Activated CD8-positive, alpha-beta memory T cell treated with anti-CD3 and anti-CD28 coated beads for 24 hours (primary cell): ENCODE data around the gene LRFN2.

Experiments
- DNase-seq: peaks from one replicate; pipeline ENCODE4 v3.0.0-alpha.2; 2020

LRFN2 gene

DNA sequence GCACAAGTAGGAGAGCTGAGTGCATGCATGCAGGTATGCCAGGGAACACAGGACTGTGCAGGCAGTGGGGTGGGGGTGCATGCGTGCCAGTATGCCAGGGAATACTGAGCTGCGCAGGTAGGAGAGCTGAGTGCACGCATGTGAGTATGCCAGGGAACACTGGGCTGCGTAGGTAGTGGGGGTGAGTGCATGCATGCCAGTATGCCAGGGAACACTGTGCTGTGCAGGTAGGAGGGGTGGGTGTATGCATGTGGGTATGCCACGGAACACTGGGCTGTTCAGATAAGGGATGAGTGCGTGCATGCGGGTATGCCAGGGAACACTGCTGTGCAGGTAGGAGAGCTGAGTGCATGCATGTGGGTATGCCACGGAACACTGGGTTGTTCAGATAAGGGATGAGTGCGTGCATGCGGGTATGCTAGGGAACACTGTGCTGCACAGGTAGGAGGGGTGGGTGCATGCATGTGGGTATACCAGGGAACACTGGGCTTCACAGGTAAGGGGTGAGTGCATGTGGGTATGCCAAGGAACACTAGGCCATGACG, 77.4 kb downstream of the LRFN2 start:
- DNase-seq = no peak

DNA sequence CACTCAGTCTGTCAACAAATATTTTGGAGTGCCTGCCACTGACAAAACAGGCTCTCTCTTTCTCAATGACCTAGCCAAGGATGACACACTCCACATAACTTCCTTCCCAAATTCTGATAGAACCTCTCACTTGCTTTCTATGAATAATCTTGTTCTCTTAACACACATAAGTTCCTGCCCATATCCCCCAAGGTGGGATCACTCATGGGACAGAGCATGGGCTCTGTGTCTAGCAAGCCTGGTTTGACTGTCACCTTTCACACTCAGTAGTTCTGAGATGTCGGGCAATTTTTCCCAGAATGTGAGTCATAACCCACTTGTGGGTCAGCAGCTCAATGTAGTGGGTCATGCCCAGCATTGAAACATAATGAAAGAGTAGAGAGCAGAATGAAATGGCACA, 78.1 kb downstream of the LRFN2 start:
- DNase-seq = no peak

DNA sequence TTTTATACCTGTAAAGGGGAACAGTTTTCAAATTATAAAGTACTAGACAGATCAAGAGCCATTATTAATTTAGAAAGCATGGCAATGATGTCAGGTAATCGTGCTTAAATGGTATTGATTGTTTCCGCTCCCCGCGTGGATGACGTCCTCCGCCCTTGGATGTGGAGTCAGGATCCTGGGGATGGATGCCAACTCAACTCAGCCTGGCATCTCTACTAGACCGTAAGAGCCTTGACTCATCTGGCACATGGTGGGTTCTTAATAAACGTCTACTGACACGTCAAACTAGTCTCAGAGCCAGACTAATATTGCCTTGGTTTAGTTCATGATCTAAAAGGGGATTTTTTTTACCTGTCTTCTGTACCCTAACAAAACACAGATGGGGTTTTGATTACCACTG, 80.2 kb downstream of the LRFN2 start:
- DNase-seq = no peak

DNA sequence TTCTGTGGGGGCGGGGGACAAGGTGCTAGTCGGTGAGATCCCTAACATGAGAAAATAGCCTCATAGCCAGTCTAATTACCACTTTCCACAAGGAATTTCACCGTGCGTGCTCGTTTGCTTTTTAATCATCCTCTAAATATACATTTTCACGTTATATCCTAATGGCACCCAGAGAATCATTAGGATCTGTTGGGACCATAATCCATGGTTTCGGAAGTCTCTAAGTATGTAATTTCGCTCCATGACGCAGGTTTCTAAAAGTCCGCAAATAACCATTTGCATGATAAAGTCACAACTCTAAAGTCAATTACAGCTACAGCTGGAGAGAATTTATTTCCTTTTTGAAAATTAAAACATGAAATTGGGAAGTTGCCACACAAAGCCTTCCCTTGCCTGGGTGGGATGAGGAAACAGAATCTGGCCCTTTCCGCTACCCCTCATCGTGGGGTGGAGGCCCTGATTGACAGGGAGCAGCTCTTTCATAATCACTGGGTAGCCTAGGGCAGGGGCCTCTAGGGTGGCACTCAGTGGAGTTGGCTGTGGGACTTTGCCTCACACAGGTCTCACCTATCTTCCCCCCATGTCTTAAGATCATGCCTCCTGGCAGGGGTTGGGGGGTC, 81.9 kb downstream of the LRFN2 start:
- no peak for DNase-seq

DNA sequence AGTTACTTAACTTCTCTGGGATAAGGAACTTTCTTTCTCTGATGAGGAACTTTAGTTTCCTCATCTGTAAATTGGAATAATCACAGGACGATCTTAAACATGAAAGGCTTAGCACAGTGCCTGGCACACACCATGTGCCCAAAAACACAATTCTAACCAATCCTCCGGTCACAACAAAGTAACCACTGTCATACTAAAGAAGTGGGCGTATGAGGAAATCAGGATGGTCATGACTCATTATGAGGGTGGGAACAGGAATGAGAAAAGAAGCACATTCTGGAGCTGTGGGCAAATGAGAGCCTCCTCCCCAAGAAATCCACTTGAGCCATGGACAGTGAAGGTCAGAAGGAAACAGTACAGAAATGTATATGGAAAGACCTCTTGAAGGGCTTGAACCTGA, 82.9 kb downstream of the LRFN2 start:
- DNase-seq = no peak

DNA sequence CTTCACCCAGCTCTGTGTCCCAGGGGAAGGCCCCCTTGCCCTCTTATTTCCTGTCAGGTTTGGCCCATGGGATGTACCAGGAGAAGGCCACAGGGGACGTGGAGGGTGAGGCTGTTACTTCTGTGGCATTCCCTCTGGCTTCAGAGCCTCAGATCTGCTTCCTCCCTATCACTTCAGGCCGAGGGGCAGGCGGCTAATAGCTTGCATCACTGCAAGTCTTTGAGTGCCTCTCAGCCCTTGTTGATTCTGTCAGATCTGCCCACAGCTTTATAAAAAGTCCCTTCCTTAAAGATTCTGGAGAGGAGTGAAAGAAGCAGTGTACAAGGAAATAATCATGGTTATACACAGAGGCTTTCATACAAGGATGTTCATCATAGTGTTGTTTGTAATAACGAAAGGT, 86.9 kb downstream of the LRFN2 start:
- no peak for DNase-seq

DNA sequence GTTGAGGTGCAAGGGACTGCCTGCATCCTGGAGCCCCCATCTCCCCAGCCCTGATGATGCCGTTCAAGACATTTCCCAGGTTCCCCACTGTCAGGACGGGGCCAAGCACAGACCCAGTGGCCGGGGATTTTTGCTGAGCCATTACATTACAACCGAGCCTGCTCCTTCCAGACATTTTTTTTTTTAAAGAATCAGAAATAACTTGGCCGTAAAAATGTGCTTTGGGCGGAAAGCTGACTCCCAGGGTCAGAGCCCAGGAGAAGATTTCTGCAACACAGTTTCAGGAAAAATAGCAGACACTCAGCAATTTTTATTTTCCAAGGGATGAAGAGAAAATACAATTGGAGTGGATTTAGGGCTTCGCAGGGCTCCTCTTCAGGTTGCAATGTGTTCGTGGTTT, 87.9 kb downstream of the LRFN2 start:
- DNase-seq = no peak

DNA sequence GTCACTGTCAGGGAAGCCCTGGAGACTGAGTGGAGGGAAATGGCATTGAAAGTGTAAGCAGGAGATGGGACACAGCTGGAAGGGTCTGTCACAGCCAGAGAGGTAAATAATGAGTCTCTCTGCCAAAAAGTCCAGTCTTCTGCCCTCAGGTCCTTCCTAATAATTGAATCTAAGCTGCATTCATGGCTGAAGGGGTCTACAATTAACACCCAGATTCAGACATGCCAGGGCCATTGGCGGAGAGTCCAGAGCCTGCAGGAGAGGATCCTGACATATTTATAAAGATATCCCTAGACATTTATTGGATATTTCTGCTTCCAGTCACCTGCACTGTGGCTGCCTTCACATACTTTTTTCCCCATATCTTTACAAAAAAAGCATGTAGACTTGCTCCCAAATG, 89.0 kb downstream of the LRFN2 start:
- DNase-seq = no peak

DNA sequence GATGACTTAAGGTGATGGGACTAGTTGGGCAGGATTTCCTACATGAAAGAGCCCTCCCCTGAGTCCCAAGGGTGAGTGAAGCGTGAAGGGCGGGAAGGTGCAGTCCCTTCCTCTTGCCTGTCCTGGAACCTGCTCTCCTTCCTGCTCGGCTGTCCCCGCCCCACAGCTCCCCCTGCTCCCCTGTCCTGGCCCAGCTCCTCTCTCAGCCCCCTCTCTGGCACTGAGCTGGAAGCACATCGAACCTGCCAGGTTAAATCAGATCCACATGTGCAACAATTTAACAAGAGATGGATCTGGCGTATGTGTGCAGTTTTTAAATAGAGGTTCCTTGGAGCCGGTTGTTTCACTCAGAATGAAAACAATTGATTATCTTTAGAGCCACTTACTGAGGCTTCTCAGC, 95.0 kb downstream of the LRFN2 start:
- no peak for DNase-seq

DNA sequence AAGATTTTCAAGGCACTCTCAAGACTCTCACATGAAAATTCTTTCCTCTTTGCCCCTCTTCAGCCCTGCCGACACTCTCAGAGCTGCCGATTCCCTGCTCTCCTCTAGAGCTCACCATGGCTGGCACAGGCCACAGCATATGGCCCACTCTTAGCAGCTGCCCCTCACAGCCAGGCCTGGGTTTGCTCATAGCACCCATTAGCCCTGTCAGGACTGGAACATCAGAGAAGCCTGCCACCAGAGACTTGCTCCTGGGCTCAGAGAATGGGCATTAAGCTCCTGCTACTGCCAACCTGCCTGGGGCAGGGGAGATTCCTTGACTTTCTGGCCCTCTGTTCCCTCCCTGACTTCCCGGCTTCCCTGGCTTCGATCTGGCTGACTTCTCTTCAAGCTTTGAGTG, 96.7 kb downstream of the LRFN2 start:
- no peak for DNase-seq

DNA sequence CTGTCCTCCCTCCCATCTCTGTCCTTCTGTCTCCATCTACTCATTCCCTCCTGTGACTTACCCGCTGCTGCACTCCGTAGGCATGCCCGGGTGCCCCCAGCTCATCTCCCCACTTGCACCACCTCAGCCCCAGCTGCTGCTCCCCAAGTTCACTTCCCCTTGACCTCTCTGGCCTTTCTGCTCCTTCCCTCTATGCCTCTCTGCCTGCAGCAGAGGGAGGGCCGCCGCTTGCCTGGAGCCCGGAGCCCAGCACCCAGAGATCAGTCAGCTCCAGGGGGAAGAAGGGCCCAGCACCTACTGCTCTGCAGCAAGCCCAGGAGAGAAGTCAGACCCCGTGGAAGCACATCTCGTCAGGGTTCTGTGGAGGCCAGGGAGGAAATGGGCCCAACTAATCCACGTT, 97.4 kb downstream of the LRFN2 start:
- no peak for DNase-seq

DNA sequence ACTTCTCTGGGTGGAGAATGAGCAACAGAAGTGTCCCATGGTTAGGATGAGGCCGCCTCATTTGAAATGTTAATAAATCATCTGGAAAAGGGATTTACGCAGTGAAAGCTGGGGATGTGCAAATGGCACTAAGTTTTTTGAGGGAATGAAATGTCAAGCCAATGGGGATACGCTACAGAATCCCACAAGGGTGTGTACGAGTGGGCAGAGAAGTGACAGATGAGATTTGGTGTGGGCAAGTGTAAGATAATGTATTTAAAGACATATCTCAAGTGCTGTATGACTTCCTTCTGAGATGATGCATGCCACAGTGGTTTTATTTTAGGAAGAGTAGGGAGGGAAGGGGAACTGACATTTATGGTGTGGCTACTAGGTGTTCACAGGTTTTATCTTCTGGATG, 100.6 kb downstream of the LRFN2 start:
- DNase-seq = no peak

DNA sequence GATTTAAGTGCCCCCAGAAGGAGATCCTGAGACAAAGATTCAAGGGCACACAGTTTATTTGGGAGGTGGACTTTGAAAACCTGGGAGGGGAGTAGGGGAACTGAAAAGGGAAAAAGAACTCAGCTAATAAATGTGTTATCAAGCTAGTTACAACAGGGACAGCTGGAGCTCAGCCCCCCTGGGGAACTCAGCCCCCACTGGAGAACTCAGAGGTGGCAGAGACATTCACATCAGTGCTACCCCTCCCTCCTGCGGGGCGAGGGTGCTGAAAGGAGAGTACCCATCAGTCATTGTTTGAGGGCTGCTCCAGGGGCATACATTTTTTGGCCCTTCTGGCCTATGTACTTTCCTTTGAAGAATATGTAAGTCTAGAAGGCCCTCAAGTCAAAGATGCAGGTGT, 101.4 kb downstream of the LRFN2 start:
- DNase-seq = no peak

DNA sequence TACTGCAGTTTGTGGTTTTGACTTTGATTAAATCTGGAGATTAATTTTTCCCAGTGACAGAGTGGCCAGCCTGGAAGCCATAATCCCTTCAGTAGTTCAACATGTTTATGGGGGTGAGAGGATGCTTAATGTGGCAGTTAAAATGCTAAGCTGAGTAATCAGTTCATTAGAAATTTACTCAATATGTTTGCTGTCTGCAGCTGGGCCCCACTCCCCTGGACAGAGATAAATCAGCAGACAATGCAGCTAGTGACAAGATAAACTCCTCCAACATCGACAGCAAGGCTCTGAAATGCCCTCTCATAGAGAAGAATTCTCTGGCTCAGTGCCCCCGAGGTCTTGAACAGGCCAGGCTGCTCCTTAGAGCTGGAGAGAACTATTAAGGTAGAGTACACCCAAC, 101.9 kb downstream of the LRFN2 start:
- DNase-seq = no peak

DNA sequence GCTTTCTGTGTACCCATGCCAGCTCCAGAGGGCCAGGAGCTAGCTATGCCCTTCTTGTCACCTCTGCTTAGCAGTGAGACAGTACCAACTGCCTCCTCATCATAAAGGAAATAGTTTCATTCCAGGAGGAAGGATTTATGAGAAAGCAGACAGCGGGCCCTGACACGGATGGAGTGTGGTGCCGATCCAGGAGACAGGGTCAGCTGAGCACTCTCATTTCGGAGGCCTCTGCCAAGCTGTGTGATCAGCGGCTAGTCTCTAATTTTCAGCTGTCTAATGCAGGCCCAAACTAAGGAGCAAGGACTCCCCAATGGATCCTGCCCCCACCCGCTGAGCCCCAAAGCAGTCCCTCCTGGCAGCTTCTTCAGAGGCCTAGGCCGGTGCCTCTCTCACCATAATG, 103.1 kb downstream of the LRFN2 start:
- DNase-seq = no peak

DNA sequence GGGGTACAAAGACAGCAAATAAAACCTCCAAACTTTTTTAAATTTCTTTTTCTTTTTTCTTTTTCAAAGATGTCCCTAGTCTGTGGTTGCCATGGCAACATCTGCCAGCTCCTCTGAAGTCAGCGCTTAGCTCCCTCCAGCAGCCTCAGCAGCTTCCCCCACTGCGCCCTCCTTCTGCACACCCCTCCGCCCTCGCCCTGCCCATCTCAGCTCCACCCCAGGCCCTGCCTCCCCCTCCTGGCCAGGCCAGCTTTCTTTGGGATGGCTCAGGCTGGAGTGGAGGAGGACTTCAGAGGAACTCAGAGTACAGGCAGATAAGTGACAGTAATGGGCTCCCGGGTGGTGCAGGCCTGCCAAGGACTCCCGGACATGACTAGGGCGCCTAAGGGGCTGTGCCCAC, 104.6 kb downstream of the LRFN2 start:
- no peak for DNase-seq

DNA sequence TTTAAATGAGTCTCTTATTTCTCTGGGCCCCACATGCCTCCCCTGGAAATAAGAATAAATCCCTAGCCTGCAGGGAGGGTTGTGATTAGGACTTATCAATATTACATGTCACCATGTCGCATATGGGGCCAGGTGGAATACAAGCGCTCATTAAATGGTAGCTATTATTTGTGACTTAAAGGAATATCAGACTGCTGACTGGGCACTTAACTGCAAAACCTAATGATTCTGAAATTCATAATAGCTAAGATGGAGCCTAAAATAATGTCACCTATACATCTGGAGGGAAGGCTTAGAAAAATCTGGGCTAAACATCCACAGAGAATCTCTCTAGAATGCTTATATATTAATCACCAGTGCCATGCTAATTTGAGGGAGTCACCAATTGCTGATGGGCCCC, 106.5 kb downstream of the LRFN2 start:
- DNase-seq = no peak

DNA sequence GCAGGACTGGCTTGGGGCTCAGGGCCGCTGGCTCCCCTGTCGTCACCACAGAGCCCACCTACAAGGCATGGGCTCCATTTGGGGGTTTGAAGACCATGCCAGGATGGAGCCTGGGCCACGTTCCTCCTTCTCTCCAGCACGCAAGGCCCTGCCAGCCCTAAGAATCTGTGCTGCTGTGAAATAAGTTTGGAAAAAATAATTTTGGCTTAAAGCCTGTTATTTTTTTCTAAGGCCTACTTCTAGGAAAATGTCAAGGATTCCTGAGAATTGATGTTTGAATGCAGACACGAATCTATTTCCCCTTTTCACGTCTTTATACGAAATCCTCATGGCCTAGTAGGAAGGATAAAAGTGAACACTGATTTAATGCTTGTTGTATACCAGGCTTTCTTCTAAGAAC, 107.5 kb downstream of the LRFN2 start:
- DNase-seq = no peak

DNA sequence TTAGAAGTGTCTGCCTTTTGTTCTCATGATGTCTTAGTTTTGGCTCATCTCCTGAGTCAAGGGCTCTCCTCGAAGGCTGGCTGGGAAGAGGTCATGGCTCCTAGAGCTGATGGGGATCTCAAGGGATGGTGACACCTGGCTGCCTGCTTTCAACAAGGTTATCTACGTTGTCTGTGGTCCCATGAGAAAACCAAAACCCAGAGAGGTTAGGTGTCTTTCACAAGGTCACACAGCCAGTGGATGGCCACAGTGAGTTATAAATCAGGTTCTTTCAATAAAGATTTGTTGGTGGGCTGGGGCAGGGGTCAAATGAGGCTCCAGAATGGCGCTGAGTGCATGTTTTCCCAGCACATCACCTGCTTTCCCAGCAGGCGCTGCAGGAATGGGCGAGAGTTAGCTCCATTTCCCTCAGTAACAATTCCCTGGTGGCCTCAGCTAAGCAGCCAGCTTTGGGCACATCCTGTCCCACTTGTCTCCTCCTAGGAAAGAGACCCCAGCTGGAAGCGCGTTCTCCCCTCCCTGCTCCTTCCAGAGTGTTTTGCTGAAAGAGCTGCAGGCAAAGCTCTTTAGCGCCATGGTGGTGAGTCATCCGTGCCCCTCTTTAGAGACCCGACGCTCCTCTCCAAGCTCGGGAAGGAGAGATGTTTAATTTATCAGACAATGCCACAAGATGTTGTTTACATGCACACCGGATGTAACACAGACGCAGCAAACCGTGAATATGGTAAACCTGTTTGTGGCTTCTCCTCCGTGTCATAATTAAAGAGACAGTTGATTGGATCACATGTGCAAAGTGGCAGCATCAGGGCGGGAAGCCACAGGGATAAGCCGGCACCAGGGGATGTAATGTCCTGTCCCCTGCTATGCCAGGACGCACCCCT, 109.7 kb downstream of the LRFN2 start:
- DNase-seq = no peak

DNA sequence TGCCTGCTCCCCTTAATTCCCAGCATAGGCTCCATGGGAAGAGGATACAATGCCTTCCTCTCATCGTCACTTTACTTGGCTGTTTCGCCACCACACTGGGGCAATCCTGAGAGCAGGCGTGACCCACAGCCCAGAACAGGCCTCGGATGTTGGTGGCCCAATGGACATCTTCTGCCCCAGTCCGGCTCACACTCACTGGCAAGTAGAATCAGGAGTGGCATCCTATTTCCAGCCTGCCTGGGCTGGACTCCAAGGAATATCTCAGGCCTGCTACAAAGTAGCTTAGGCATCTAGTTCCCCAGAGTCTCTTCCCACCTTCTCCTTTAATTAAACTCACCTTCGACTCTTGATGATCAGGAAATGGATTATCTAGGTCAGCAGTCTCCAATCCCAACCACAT, 110.5 kb downstream of the LRFN2 start:
- DNase-seq = no peak

DNA sequence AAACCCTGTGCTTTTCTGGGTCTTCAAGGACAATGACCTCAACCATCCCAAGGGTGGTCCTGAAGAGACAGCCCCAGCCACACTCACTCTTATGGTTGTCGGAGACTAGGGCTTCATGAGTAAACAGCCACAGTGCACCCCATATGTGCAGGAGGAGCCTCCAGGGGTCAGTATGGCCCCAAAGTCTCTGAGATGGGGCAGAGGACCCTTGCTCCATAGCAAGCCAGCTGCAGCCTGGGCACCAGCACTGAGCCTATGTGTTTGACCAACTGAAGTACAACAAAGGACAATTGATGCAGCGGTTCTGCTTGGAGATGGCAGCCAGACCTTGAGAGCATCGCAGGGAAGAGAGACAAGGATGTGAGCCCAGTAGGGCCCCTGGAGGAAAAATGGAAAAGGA, 112.2 kb downstream of the LRFN2 start:
- DNase-seq = no peak

DNA sequence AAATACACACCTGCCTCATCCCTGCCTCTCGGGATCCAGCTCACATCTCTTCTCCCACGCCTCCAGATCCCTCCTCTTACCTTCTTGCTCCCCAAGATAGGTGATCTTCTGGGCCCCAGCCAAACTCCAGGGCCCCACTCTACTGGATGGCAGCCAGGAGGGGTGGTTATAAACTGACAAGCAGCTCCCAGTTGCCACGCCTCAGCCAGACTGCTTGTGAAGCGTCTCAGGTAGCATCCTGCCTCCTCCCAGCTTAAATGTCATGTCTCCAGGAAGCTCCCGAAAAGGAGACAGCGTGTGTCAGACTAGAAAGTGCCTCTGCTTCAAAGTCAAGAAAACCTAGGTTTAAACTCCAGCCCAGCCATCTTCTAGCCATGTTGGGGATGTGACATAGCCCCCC, 114.1 kb downstream of the LRFN2 start:
- no peak for DNase-seq

DNA sequence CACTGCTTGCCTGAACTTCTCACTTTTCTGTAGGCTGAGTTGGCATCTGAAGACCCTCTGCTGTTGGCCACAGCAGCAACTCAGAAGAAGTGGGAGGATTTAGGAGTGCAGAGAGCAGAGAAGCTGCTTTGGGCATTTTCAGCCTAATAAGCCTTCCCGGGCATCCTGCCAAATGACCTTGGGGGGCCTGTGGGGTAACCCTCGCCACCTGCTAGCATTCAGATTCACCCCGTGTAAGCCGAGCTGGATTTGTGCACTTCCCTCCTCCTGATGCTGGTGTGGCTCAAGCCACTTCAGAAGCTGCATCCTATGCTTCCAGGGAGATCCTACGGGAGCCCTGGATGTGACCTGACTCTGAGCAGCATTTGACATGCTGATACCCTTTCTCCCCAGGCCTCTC, 114.8 kb downstream of the LRFN2 start:
- DNase-seq = no peak

DNA sequence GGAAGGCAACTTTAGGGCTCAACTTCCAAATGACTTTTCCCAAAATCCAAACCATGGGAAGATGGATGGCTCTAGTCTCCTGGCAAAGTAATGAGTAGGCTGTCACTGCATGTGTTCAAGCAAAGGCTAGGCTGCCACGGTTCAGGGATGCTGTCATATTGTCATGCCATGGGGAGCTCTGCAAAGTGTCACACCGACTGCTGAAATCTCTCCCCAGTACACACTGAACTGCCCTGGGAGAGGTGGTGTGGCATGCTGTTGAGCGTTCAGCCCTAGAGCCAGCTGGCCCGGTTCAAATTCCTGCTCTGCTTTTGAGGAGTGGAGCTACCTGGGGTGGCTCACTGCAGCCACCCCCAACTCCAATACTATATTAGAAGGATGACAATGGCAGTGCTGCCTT, 115.9 kb downstream of the LRFN2 start:
- no peak for DNase-seq

DNA sequence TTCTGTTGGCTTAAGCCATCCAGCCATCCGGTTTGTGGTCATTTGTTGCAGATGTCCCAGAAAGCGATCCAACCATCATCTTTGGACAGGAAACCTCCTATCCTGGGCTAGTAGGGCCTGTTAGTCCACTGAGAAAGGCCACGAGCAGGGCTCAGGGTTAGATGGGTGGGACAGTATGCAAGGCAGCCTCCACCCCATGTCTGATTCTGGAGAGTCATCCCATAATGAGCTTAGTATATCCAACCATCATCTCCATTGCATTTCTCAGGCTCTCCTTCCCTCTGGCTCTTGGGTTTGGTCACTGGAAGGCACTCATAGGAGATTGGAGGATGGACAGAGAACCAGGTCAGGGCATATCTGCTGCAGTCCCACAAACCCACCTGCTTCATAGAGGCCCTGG, 117.8 kb downstream of the LRFN2 start:
- no peak for DNase-seq
